Stimulated activated naive CD4-positive, alpha-beta T cell treated with Interleukin-2 at 50 U/mL for 16 hours (primary cell): Measurements from ENCODE around the gene NGF.

Experiments
- DNase-seq: peaks from one replicate; lab custom pipeline; 2025; lab: John Stamatoyannopoulos, UW

NGF gene

GRCh38 chr1:115332813-115333608 lies 5.0 kb downstream of the NGF start:
- DNase-seq = no peak

GRCh38 chr1:115331558-115332331 lies 6.3 kb downstream of the NGF start:
- DNase-seq = no peak

- DNase-seq = no peak
Observed at GRCh38 chr1:115330480-115331013, 7.5 kb downstream of the NGF start.

GRCh38 chr1:115329965-115330364 lies 8.1 kb downstream of the NGF start:
- DNase-seq = no peak

GRCh38 chr1:115327270-115327669 lies 10.8 kb downstream of the NGF start:
- no peak for DNase-seq

GRCh38 chr1:115326419-115326818 lies 11.6 kb downstream of the NGF start:
- DNase-seq = no peak

GRCh38 chr1:115325874-115326273 lies 12.2 kb downstream of the NGF start:
- no peak for DNase-seq

GRCh38 chr1:115324649-115325420 lies 13.2 kb downstream of the NGF start:
- DNase-seq = no peak

GRCh38 chr1:115323366-115324004 lies 14.6 kb downstream of the NGF start:
- DNase-seq = no peak

- DNase-seq = no peak
Observed at GRCh38 chr1:115322631-115323030, 15.4 kb downstream of the NGF start.

- no peak for DNase-seq
Observed at GRCh38 chr1:115320377-115320776, 17.7 kb downstream of the NGF start.

- no peak for DNase-seq
Observed at GRCh38 chr1:115319706-115320105, 18.3 kb downstream of the NGF start.

GRCh38 chr1:115317101-115318012 lies 20.7 kb downstream of the NGF start:
- DNase-seq = no peak

GRCh38 chr1:115314765-115315164 lies 23.3 kb downstream of the NGF start:
- no peak for DNase-seq

GRCh38 chr1:115314092-115314491 lies 24.0 kb downstream of the NGF start:
- DNase-seq = no peak

GRCh38 chr1:115313182-115313581 lies 24.9 kb downstream of the NGF start:
- no peak for DNase-seq

- DNase-seq = no peak
Observed at GRCh38 chr1:115312742-115313141, 25.3 kb downstream of the NGF start.

GRCh38 chr1:115311474-115311989 lies 26.5 kb downstream of the NGF start:
- no peak for DNase-seq

- no peak for DNase-seq
Observed at GRCh38 chr1:115310581-115311473, 27.2 kb downstream of the NGF start.
